ENCODE results near the gene TTC28.

DNA sequence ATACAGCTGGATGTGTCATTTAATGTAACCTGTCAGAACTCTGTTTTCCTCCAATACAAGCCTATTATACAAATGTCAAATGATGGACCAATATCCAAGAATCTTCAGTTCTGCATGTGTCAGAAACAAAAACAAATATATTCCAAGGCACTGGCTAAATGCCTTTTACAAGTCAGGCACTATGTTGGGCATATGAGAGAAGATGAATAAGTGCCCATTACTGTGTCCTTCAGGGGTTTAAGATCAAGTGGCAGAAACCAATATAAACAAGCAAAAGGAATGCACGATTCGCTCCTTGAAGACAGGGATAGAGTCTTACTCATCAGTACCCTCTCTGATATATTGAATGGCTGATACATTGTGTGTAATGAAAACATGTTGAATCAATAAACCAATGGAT is 254.4 kb downstream of the TTC28 start:
- TF ChIP-seq CBX3 (IDR thresholded peaks at IDR 0.05; ENCODE audit: low read depth), result no peak
- TF ChIP-seq EZH2 (IDR thresholded peaks at IDR 0.05), result no peak
- TF ChIP-seq, protein P1, sequence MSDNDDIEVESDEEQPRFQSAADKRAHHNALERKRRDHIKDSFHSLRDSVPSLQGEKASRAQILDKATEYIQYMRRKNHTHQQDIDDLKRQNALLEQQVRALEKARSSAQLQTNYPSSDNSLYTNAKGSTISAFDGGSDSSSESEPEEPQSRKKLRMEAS (IDR thresholded peaks at IDR 0.05), result no peak
